NB4 (cell line): ENCODE results near the gene GALK2.

Experiments
- DNase-seq: peaks from one replicate; pipeline ENCODE4 v3.0.0; 2010; ENCODE audit warnings: low read depth
- H3K4me3 ChIP-seq: one replicate; pipeline ENCODE4 v1.5.1; 2011; ENCODE audit warnings: mild to moderate bottlenecking, low read depth, low read length, moderate library complexity
- MAX ChIP-seq: IDR thresholded peaks from 2 replicates; pipeline ENCODE4 v1.6.1; 2011; ENCODE audit warnings: low read depth, low read length
- MYC ChIP-seq: IDR thresholded peaks from 2 replicates; pipeline ENCODE4 v1.6.1; 2011; ENCODE audit warnings: low read depth, low read length
- POLR2A ChIP-seq: IDR thresholded peaks from 2 replicates; pipeline ENCODE4 v1.6.1; 2011; ENCODE audit warnings: mild to moderate bottlenecking; ENCODE audit not compliant: insufficient read length; ENCODE audit errors: extremely low read depth
- TF ChIP-seq, protein P1 (sequence below): IDR thresholded peaks from one replicate; pipeline ENCODE4 v1.5.1; 2012; ENCODE audit warnings: low read depth, low read length

Gene GALK2

DNA sequence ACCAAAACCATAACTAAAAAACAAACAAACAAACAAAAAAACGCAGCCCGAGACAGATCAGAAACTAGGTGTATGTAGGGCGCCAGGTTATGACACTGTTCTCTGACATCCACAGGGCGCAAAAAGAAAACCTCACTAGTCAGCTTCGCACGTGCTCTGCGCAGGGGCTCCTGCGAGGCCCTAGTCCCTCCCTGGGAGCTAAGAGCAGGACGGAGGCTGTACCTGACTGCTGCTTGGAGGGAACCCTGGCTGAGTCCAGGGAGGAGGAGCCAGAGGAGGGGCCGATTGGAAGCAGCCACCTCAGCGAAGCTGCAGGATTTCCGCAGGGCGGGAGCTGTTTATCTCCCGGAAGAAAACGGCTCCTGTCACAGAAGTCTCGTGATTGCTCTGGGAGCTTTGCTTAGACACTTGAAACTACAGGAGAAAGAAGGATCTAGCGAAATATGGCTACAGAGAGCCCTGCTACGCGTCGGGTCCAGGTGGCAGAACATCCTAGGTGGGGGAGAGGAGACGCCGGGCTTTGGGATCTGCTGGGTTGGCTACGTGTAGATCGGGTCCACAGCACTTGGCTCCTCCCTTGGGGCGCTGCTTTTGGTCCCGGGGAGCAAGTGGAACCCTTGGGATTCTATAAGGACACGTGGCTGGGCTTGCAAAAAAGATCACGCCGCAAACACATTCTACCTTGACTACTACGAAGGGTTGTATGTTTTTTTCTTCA lies at the start of gene GALK2:
GALK2 (plus strand) TSS at position 368 of the 718 bp plus-strand sequence; CDS start at position 444, 76 bp downstream.
- peak within 1 kb of the TSS; percentile 92 for H3K4me3 ChIP-seq
- TF ChIP-seq POLR2A, result peak; percentile 79
- peak; percentile 95 for TF ChIP-seq MYC
- peak; percentile 98 for TF ChIP-seq MAX
- TF ChIP-seq, protein P1, sequence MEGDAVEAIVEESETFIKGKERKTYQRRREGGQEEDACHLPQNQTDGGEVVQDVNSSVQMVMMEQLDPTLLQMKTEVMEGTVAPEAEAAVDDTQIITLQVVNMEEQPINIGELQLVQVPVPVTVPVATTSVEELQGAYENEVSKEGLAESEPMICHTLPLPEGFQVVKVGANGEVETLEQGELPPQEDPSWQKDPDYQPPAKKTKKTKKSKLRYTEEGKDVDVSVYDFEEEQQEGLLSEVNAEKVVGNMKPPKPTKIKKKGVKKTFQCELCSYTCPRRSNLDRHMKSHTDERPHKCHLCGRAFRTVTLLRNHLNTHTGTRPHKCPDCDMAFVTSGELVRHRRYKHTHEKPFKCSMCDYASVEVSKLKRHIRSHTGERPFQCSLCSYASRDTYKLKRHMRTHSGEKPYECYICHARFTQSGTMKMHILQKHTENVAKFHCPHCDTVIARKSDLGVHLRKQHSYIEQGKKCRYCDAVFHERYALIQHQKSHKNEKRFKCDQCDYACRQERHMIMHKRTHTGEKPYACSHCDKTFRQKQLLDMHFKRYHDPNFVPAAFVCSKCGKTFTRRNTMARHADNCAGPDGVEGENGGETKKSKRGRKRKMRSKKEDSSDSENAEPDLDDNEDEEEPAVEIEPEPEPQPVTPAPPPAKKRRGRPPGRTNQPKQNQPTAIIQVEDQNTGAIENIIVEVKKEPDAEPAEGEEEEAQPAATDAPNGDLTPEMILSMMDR, result no peak
- DNase-seq, result peak; percentile 93

GRCh38 chr15:49120832-49121231 lies 49.2 kb upstream of the GALK2 start:
- TF ChIP-seq, protein P1, result no peak
- TF ChIP-seq MAX, result no peak
- H3K4me3 ChIP-seq, result no peak overlapping the region
- no peak for DNase-seq

GRCh38 chr15:49121901-49122300 lies 48.1 kb upstream of the GALK2 start:
- no peak overlapping the region for H3K4me3 ChIP-seq
- TF ChIP-seq POLR2A, result no peak
- TF ChIP-seq, protein P1, result no peak
- TF ChIP-seq MYC, result no peak
- no peak for TF ChIP-seq MAX
- no peak for DNase-seq

DNA sequence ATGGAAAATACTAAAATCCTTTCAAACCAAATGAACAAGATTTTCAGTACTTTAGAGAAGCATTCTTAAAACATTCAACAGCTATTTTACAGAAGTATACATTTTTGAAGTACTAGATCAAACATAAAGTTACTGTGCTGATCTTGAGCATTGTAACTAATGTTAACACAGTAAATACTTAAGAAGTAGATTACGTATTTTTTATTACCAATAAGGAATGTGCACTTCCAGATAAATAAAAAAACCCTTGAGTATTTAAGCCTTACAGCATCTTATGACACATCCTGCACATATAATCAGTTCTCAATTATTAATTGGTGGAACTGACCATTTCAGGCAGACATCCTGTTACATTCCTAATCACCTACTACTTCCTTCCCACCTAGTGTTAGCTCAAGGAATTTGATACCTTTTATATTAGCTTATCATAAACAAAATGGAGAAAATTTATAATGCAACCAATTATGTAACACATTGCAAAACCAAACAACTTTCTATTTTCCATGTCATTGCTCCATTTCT lies 47.4 kb upstream of the GALK2 start:
- TF ChIP-seq POLR2A (no peak), MAX (no peak), MYC (no peak)
- TF ChIP-seq, protein P1, result no peak
- no peak for DNase-seq
- H3K4me3 ChIP-seq, result no peak overlapping the region

DNA sequence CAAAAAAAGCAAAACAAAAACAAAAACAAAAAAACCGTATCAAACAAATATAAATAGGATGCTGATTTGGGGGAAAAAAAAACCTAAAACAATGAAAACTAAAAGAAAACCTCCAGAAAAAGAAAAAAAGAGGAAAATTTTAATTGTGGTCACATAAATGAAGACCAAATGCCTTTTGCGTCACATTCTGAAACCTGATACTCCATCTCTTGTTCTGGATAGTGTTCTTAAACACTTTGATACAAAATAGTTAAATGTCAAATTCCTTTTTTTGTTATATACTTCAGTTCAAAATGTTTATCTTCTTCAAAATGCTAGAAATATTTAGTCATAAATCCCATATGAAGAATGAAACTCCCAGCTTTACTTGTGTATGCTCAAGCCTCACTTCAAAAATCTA lies 45.7 kb upstream of the GALK2 start:
- no peak overlapping the region for H3K4me3 ChIP-seq
- TF ChIP-seq MYC (no peak), POLR2A (no peak), MAX (no peak)
- TF ChIP-seq, protein P1, result no peak
- DNase-seq, result no peak

DNA sequence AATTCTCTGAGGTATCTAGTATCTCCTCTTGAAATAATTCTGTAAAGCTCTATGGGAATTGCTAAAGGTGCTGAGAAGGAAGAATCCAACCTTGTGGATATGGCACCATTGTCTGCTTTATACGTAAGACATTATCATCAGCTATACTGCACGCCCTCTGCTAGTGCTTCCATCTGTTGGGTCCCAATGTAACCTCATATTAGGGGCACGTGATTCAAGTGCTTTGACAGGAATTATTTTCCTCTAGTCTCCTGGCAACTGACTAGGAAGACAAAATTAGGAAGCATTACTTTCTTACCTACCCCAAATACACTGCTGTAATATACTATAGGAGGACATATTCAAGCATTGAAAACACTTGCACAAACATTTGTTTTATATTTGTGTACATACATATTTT lies 38.6 kb upstream of the GALK2 start:
- no peak for DNase-seq
- TF ChIP-seq MYC, result no peak
- TF ChIP-seq, protein P1, result no peak
- TF ChIP-seq POLR2A, result no peak
- TF ChIP-seq MAX, result no peak
- H3K4me3 ChIP-seq, result no peak overlapping the region
